Measurements from ENCODE around the gene PHTF2. TPM values are rescaled to one million over a fixed set of nuclear protein-coding genes. Genes with fewer than 3 reads are reported as not detected.

Gene PHTF2
- total and polyA plus RNA-seq, 12 donors = 12.8 to 29.1 (median 25.1) TPM

DNA sequence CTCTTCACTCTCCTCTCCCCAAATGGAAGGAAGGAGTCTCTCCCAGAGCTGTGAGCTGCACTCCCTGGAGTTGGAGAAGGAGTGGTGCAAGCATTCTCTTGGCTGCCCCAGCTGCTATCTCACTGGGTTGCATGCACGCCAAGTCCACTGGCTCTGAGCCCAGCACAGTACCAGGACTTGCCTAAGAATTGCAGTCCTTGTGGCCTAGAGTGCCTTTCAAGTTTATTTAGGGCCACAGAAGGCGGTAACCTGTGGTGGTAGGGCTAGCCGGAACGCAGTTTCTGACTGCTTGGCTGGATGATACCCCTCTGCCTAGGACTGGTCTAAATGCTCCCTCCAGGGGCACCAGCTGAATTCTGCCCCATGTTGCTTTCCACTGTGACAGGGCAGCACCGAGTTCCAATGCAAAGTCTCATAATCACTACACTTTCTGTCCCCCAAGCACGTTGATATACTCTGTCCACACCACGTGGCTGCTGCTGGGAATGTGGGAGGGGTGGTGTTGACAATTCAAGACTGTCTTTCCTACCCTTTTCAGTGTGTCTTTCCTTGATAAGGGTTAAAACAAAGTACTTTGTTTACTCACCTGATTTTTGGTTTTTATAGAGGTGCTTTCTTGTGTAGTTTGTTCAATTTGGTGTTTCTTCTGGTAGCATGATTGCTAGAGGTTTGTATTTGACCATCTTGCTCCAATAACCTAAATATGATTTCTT, 57.0 kb downstream of the PHTF2 start:
- Histone ChIP-seq H3K4me3 (no peak overlapping the region), H3K27me3 (no peaks in the 10 kb centered on the region), H3K36me3 (peaks cover 0 to 10% (median 0%) of the 10 kb centered on the region in 9 donors), H3K4me1 (peaks cover 0 to 16% (median 0%) of the 10 kb centered on the region in 9 donors), H3K27ac (no peak overlapping the region), H3K9me3 (peaks cover 0 to 17% (median 0%) of the 10 kb centered on the region in 11 donors)
- WGBS, 2 donors = 43 to 57% methylated on average over 7 of the region's 7 CpGs
- peak in 7 of 8 donors; percentile 34 to 94 (median 88) for ATAC-seq
- TF ChIP-seq, protein P1, sequence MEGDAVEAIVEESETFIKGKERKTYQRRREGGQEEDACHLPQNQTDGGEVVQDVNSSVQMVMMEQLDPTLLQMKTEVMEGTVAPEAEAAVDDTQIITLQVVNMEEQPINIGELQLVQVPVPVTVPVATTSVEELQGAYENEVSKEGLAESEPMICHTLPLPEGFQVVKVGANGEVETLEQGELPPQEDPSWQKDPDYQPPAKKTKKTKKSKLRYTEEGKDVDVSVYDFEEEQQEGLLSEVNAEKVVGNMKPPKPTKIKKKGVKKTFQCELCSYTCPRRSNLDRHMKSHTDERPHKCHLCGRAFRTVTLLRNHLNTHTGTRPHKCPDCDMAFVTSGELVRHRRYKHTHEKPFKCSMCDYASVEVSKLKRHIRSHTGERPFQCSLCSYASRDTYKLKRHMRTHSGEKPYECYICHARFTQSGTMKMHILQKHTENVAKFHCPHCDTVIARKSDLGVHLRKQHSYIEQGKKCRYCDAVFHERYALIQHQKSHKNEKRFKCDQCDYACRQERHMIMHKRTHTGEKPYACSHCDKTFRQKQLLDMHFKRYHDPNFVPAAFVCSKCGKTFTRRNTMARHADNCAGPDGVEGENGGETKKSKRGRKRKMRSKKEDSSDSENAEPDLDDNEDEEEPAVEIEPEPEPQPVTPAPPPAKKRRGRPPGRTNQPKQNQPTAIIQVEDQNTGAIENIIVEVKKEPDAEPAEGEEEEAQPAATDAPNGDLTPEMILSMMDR (IDR thresholded peaks at IDR 0.05) = no peak
- intact Hi-C loops (cut with DNase I) = no loop called here
- DNase-seq = peak; percentile 46 to 70

DNA sequence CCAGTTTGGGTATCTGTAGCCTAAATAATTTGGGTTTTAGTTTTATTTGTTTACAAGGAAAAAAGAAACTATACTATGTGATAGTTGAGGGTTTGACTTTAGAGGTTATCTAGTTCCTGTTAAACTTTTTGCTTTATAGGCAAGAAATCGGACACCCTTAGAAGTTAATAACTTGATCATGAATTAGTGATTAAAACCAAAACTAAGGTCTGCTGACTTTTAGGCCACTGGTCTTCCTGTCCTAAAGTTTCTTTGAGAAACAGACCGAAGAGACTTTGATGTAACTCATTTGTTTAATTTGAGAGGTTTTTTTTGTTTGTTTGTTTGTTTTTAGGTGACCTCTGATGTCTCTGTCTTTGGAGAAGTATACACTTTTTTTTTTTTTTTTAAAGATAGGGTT, 59.7 kb downstream of the PHTF2 start:
- intact Hi-C loops (cut with DNase I) = no loop called here
- H3K27me3 ChIP-seq = no peaks in the 10 kb centered on the region
- TF ChIP-seq, protein P1 (IDR thresholded peaks at IDR 0.05) = no peak
- no peak overlapping the region for H3K27ac ChIP-seq
- H3K36me3 ChIP-seq = peaks cover 0 to 10% (median 0%) of the 10 kb centered on the region in 9 donors
- 84 to 93% methylated on average over 2 of the region's 2 CpGs for WGBS, 2 donors
- ATAC-seq (no peak), DNase-seq (no peak)
- peaks cover 0 to 16% (median 0%) of the 10 kb centered on the region in 9 donors for H3K4me1 ChIP-seq
- peaks cover 0 to 17% (median 0%) of the 10 kb centered on the region in 11 donors for H3K9me3 ChIP-seq
- no peak overlapping the region for H3K4me3 ChIP-seq

DNA sequence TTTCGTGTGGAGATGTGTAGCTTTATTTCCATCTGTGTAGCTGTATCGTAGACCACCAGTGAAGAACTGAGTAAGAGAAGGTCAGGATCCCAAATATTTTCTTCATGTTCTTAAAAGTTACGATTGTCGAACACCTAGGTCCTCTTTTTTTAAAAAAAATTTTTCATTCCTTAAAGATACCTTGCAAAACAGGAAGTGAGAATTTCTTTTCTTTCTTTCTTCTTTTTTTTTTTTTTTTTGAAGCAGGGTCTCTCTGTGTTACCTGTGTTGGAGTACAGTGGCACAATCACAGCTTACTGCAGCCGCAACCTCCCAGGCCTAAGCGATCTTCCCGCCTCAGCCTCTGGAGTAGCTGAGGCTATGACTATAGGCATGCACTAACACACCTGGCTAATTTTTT, 60.8 kb downstream of the PHTF2 start:
- DNase-seq (no peak), ATAC-seq (no peak)
- no peaks in the 10 kb centered on the region for H3K27me3 ChIP-seq
- H3K36me3 ChIP-seq = peaks cover 0 to 10% (median 0%) of the 10 kb centered on the region in 9 donors
- H3K27ac ChIP-seq = no peak overlapping the region
- no peak overlapping the region for H3K4me3 ChIP-seq
- 95 to 97% methylated on average over 7 of the region's 7 CpGs for WGBS, 2 donors
- TF ChIP-seq, protein P1 (IDR thresholded peaks at IDR 0.05) = no peak
- intact Hi-C loops (cut with DNase I) = no loop called here
- H3K9me3 ChIP-seq = peaks cover 0 to 11% (median 0%) of the 10 kb centered on the region in 11 donors
- peaks cover 0 to 16% (median 0%) of the 10 kb centered on the region in 9 donors for H3K4me1 ChIP-seq

DNA sequence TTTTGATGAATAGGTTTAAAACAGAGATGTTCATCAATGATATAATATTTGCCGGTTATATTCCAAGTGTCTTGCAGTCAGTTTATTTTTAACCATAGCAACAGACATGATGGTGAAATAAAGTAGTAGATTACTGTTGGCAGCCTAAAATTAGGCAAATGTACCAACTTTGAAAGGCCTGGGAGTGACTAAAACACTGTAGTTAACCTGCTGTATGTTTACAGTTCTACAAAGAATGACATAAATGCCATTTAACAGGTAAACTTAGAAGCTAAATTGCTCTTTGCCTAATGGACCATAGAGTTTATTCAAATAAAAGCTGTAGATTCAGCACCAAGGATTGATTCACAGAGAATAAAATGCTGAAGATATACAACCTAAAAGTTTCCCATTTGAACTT, 64.1 kb downstream of the PHTF2 start:
- H3K27me3 ChIP-seq = no peaks in the 10 kb centered on the region
- H3K9me3 ChIP-seq = no peaks in the 10 kb centered on the region
- no peak overlapping the region for H3K27ac ChIP-seq
- no peaks in the 10 kb centered on the region for H3K36me3 ChIP-seq
- no peak for ATAC-seq
- intact Hi-C loops (cut with DNase I) = no loop called here
- no peak for DNase-seq
- TF ChIP-seq, protein P1 (IDR thresholded peaks at IDR 0.05) = no peak
- 37 to 45% methylated on average over 1 of the region's 1 CpG for WGBS, 2 donors
- H3K4me1 ChIP-seq = peaks cover 0 to 26% (median 3%) of the 10 kb centered on the region in 9 donors
- no peak overlapping the region for H3K4me3 ChIP-seq
